Middle frontal gyrus (tissue), 1 donor: ENCODE measurements around the gene PCDHGB5.
"Not testable (repeated sequence)": the region's sequence is repeated elsewhere in the genome, so short reads cannot be mapped to it uniquely, and the experiment has no call there.

ENCODE experiments used
- DNase-seq: peaks from one replicate; pipeline ENCODE4 v3.0.0-alpha.2; 2015; ENCODE audit warnings: low spot score; ENCODE audit errors: extremely low spot score

PCDHGB5 gene

DNA sequence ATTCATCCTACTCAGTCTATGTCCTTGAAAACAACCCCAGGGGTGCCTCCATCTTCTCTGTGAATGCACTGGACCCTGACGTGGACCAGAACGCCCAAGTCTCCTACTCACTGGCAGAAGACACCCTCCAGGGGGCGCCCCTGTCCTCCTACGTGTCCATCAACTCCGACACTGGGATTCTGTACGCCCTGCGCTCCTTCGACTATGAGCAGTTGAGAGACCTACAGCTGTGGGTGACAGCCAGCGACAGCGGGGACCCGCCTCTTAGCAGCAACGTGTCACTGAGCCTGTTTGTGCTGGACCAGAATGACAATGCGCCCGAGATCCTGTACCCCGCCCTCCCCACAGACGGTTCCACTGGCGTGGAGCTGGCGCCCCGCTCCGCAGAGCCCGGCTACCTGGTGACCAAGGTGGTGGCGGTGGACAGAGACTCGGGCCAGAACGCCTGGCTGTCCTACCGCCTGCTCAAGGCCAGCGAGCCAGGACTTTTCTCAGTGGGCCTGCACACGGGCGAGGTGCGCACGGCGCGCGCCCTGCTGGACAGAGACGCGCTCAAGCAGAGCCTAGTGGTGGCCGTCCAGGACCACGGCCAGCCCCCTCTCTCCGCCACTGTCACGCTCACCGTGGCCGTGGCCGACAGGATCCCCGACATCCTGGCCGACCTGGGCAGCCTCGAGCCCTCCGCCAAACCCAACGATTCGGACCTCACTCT lies 22.1 kb upstream of the PCDHGB5 start:
- not testable (repeated sequence) for DNase-seq

GRCh38 chr5:141382469-141383294 lies 15.1 kb upstream of the PCDHGB5 start, which contains the start of gene PCDHGA7:
TSS of gene PCDHGA7 (plus strand) at chr5:141382742. CDS start at chr5:141382900, 158 bp downstream.
- DNase-seq = no peak

- DNase-seq = no peak
Measured at GRCh38 chr5:141383345-141383744, 14.4 kb upstream of the PCDHGB5 start.

- no peak for DNase-seq
Measured at GRCh38 chr5:141384471-141385267, 13.1 kb upstream of the PCDHGB5 start.

DNA sequence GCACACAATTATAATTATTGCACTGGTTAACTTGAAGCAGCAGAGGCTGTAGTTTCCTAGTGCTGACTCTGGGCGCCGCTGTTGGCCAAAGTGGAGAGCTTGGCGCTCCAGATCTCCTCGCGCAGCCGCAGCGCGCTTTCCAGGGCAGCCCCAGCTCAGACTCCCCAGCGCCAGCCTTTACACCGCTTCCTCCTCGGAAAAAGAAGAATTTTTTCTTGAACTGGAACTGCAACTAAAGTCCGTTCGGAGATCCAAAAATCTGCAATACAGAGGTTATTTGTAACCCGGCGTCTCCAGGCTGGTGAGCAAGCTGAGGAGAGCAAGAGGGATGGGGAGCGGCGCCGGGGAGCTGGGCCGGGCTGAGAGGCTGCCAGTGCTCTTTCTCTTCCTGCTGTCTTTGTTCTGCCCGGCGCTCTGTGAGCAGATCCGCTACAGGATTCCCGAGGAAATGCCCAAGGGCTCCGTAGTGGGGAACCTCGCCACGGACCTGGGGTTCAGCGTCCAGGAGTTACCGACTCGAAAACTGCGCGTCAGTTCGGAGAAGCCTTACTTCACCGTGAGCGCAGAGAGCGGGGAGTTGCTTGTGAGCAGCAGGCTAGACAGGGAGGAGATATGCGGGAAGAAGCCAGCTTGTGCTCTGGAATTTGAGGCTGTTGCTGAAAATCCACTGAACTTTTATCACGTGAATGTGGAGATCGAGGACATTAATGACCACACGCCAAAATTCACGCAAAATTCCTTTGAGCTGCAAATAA lies 10.0 kb upstream of the PCDHGB5 start, which contains the start of gene PCDHGB4:
Gene PCDHGB4 (plus strand): TSS at position 142 of the 755 bp plus-strand sequence. CDS start 187 bp downstream, at position 329.
- DNase-seq = not testable (repeated sequence)

DNA sequence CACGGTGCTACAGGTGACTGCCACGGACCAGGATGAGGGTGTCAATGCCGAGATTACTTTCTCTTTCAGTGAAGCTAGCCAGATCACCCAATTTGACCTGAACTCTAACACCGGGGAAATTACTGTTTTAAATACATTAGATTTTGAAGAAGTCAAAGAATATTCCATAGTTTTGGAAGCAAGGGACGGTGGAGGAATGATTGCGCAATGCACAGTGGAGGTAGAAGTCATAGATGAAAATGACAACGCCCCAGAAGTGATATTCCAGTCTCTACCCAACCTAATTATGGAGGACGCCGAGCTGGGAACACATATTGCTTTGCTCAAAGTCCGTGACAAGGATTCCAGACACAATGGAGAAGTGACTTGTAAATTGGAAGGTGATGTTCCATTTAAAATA lies 9.1 kb upstream of the PCDHGB5 start:
- no peak for DNase-seq

DNA sequence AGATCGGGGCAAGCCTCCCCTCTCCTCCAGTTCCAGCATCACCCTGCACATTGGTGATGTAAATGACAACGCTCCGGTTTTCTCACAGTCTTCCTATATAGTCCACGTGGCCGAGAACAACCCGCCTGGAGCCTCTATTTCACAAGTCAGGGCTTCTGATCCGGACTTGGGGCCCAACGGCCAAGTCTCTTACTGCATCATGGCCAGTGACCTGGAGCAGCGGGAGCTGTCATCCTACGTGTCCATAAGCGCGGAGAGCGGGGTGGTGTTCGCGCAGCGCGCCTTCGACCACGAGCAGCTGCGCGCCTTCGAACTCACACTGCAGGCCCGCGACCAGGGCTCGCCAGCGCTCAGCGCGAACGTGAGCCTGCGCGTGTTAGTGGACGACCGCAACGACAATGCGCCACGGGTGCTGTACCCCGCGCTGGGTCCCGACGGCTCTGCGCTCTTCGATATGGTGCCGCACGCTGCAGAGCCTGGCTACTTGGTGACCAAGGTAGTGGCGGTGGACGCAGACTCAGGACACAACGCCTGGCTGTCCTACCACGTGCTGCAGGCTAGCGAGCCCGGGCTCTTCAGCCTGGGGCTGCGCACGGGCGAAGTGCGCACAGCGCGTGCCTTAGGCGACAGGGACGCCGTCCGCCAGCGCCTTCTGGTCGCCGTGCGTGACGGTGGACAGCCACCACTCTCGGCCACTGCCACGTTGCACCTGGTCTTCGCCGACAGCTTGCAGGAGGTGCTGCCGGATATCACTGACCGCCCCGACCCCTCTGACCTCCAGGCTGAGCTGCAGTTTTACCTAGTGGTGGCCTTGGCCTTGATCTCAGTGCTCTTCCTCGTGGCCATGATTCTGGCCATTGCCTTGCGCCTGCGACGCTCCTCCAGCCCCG lies 8.3 kb upstream of the PCDHGB5 start:
- no peak for DNase-seq

- DNase-seq = no peak
Measured at GRCh38 chr5:141392429-141393198, 5.1 kb upstream of the PCDHGB5 start, which contains the start of gene PCDHGA8. TSS of gene PCDHGA8 (plus strand) at chr5:141392633. CDS start at chr5:141392814, 181 bp downstream.

- DNase-seq = no peak
Measured at GRCh38 chr5:141393267-141393666, 4.5 kb upstream of the PCDHGB5 start.

DNA sequence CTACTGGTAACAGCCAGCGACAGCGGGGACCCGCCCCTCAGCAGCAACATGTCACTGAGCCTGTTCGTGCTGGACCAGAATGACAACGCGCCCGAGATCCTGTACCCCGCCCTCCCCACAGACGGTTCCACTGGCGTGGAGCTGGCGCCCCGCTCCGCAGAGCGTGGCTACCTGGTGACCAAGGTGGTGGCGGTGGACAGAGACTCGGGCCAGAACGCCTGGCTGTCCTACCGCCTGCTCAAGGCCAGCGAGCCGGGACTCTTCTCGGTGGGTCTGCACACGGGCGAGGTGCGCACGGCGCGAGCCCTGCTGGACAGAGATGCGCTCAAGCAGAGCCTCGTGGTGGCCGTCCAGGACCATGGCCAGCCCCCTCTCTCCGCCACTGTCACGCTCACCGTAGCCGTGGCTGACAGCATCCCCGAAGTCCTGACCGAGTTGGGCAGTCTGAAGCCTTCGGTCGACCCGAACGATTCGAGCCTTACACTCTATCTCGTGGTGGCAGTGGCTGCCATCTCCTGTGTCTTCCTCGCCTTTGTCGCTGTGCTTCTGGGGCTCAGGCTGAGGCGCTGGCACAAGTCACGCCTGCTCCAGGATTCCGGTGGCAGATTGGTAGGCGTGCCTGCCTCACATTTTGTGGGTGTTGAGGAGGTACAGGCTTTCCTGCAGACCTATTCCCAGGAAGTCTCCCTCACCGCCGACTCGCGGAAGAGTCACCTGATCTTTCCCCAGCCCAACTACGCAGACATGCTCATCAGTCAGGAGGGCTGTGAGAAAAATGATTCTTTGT lies 3.2 kb upstream of the PCDHGB5 start:
- DNase-seq = not testable (repeated sequence)

DNA sequence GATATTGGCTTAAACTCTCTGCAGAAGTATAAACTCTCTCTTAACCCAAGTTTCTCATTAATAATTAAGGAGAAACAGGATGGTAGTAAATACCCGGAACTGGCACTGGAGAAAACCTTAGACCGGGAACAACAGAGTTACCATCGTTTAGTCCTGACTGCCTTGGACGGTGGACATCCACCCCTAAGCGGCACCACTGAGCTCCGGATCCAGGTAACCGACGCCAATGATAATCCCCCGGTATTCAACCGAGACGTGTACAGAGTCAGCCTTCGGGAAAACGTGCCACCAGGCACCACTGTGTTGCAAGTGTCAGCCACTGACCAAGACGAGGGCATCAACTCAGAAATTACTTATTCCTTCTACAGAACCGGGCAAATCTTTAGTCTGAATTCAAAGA lies 861 bp downstream of the PCDHGB5 start:
- DNase-seq = no peak

GRCh38 chr5:141399555-141400258 lies 2.0 kb downstream of the PCDHGB5 start:
- no peak for DNase-seq

GRCh38 chr5:141402553-141403243 lies 5.0 kb downstream of the PCDHGB5 start, which contains the start of gene PCDHGA9:
TSS of gene PCDHGA9 (plus strand) at chr5:141402778. CDS start at chr5:141402953, 175 bp downstream.
- no peak for DNase-seq

DNA sequence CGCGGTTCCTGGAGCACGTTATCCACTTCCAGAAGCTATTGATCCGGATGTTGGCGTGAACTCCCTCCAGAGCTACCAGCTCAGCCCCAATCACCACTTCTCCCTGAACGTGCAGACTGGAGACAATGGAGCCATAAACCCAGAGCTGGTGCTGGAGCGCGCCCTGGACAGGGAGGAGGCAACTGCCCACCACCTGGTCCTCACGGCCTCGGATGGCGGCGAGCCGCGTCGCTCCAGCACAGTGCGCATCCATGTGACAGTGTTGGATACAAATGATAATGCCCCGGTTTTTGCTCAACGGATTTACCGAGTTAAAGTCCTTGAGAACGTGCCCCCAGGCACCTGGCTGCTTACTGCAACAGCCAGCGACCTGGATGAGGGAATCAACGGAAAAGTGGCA lies 5.6 kb downstream of the PCDHGB5 start:
- DNase-seq = no peak

DNA sequence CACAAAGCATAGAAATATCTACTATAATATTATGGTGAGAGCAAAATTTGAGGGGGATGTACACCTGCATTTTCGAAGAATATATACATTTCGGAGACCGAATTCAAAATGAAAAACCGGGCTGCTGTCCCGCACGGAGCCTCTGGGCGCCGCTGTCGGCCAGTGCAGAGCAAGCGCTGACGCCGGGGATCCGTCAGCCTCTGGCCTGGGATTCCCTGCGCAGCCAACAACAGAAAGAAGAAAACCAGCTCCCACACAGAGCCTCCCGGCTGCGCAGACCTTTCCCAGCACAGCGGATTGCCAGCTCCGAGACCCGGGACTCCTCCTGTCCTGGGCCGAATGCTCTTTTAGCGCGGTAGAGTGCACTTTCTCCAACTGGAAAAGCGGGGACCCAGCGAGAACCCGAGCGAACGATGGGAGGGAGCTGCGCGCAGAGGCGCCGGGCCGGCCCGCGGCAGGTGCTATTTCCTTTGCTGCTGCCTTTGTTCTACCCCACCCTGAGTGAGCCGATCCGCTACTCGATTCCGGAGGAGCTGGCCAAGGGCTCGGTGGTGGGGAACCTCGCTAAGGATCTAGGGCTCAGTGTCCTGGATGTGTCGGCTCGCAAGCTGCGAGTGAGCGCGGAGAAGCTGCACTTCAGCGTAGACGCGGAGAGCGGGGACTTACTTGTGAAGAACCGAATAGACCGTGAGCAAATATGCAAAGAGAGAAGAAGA lies 10.2 kb downstream of the PCDHGB5 start, which contains the start of gene PCDHGB6:
Gene PCDHGB6 (plus strand): TSS at position 232 of the 716 bp plus-strand sequence. CDS start 182 bp downstream, at position 414.
- not testable (repeated sequence) for DNase-seq
